ENCODE data around the gene TBR1. TPM values are rescaled to one million over a fixed set of nuclear protein-coding genes. Genes with fewer than 3 reads are reported as not detected.

Gene TBR1
- total and polyA plus RNA-seq, 10 of the 15 experiments (the other 5 are each of a cell fraction or from before 2014, with no cell fraction given) = 0.01 TPM; not detected in 9

- TF ChIP-seq ZBTB11 (CRISPR knock-in tag; IDR thresholded peaks at IDR 0.05) = no peak
- TF ChIP-seq STAT3 (IDR thresholded peaks at IDR 0.05; ENCODE audit: low read depth, low read length) = no peak; the same call in 1 of the 2 replicates
- TF ChIP-seq RAD51 (IDR thresholded peaks at IDR 0.05) = no peak
- TF ChIP-seq USF2 (IDR thresholded peaks at IDR 0.05; ENCODE audit: borderline replicate concordance, low read depth, low read length) = no peak
- TF ChIP-seq MAX (IDR thresholded peaks at IDR 0.05; ENCODE audit: low read depth, low read length) = no peak
- TF ChIP-seq CEBPZ (IDR thresholded peaks at IDR 0.05; ENCODE audit: low read depth, low read length) = no peak
- no peak for TF ChIP-seq ZNF592 (IDR thresholded peaks at IDR 0.05)
- TF ChIP-seq SMAD1 (IDR thresholded peaks at IDR 0.05; ENCODE audit: low read depth, partially characterized antibody) = no peak
- TF ChIP-seq CHD4 (IDR thresholded peaks at IDR 0.05) = no peak
- no peak for TF ChIP-seq E2F4 (IDR thresholded peaks at IDR 0.05; ENCODE audit: low read depth, low read length)
- TF ChIP-seq HSF1 (IDR thresholded peaks at IDR 0.05; ENCODE audit: low read depth, low read length) = no peak
Observed at GRCh38 chr2:161384864-161385263, 31.2 kb upstream of the TBR1 start (continued).

All from GM12878 (cell line).